SK-N-SH (cell line): ENCODE data around the gene LMBR1L. TPM values are rescaled to one million over a fixed set of nuclear protein-coding genes. Genes with fewer than 3 reads are reported as not detected.

Source experiments
- CTCF ChIA-PET: fragments of 300-600, 350-600 bp; formaldehyde crosslinking; extraction: SDS; loops from one replicate; lab custom pipeline; 2021; lab: Yijun Ruan, JAX
- POLR2A ChIA-PET: fragments of 350-600 bp; sonication (Branson Sonifier 250); formaldehyde crosslinking; extraction: SDS; loops from one replicate; lab custom pipeline; 2020; ENCODE audit warnings: antibody characterized with exemption, inconsistent platforms; lab: Yijun Ruan, JAX
- DNase-seq: peaks from one replicate; pipeline ENCODE4 v3.0.0; 2012
- H2AFZ ChIP-seq: fragments of 200-600 bp; sonication (generic); 2 replicates; pipeline ENCODE4 v1.8.1; 2016; ENCODE audit warnings: antibody characterized with exemption, mild to moderate bottlenecking, low read depth
- H3F3A ChIP-seq: fragments of 200-600 bp; sonication (generic); replicated peaks from 2 replicates; pipeline ENCODE3; 2016; ENCODE audit warnings: antibody characterized with exemption, mild to moderate bottlenecking; ENCODE audit not compliant: insufficient read depth
- H3K27ac ChIP-seq, 2 experiments: fragments of 200-500 bp in 1 of 2; fragments of 200-600 bp in 1 of 2; sonication (Bioruptor generic) in 1 of 2; sonication (generic), shearing (Covaris generic) in 1 of 2; 2 replicates each; pipeline versions ENCODE4 v1.5.1 to v1.6.1; 2014 to 2016; ENCODE audit warnings: low read depth in 2 of 2, inconsistent platforms in 1 of 2, low read length in 1 of 2, mild to moderate bottlenecking in 1 of 2, mixed read lengths in 1 of 2
- H3K27me3 ChIP-seq: fragments of 200-600 bp; sonication (generic), shearing (Covaris generic); 2 replicates; pipeline ENCODE4 v1.6.1; 2016; ENCODE audit warnings: mixed run types; ENCODE audit not compliant: insufficient read depth
- H3K36me3 ChIP-seq, 2 experiments: fragments of 200-500 bp in 1 of 2; fragments of 200-600 bp in 1 of 2; sonication (Bioruptor generic) in 1 of 2; sonication (generic) in 1 of 2; replicated peaks in 1 of 2; 2 replicates each; pipeline versions ENCODE3 to v1.5.1; 2014 to 2016; ENCODE audit warnings: low read length in 1 of 2, mild to moderate bottlenecking in 1 of 2; ENCODE audit not compliant: insufficient read depth in 2 of 2, control insufficient read depth in 1 of 2
- H3K4me1 ChIP-seq, 2 experiments: fragments of 200-500 bp in 1 of 2; fragments of 200-600 bp in 1 of 2; sonication (Bioruptor generic) in 1 of 2; sonication (generic), shearing (Covaris generic) in 1 of 2; 2 replicates each; pipeline versions ENCODE4 v1.5.1 to v1.6.1; 2014 to 2016; ENCODE audit warnings: low read depth in 1 of 2, low read length in 1 of 2, mixed run types in 1 of 2; ENCODE audit not compliant: insufficient read depth in 2 of 2, control insufficient read depth in 1 of 2
- H3K4me2 ChIP-seq: fragments of 200-600 bp; sonication (generic), shearing (Covaris generic); 2 replicates; pipeline ENCODE4 v1.6.1; 2017; ENCODE audit warnings: mixed run types
- H3K4me3 ChIP-seq, 2 experiments: fragments of 200-500 bp in 1 of 2; fragments of 200-600 bp in 1 of 2; sonication (Bioruptor generic) in 1 of 2; sonication (generic), shearing (Covaris generic) in 1 of 2; 2 replicates each; pipeline versions ENCODE4 v1.5.1 to v1.8.1; 2014 to 2016; ENCODE audit warnings: low read depth in 2 of 2, inconsistent platforms in 1 of 2, low read length in 1 of 2, mild to moderate bottlenecking in 1 of 2, mixed read lengths in 1 of 2, moderate library complexity in 1 of 2
- H3K79me2 ChIP-seq: fragments of 200-600 bp; sonication (generic); 2 replicates; pipeline ENCODE4 v1.8.1; 2017; ENCODE audit warnings: mild to moderate bottlenecking; ENCODE audit not compliant: insufficient read depth
- H3K9ac ChIP-seq: fragments of 200-600 bp; sonication (generic); 2 replicates; pipeline ENCODE4 v1.6.1; 2017; ENCODE audit warnings: mixed run types
- H3K9me2 ChIP-seq: fragments of 200-600 bp; sonication (generic); 2 replicates; pipeline ENCODE4 v1.6.1; 2017; ENCODE audit warnings: mixed run types
- H3K9me3 ChIP-seq: fragments of 200-600 bp; sonication (generic); 2 replicates; pipeline ENCODE4 v1.6.1; 2017; ENCODE audit warnings: mixed run types, mild to moderate bottlenecking, moderate library complexity
- H4K20me1 ChIP-seq: fragments of 200-600 bp; sonication (generic); 2 replicates; pipeline ENCODE4 v1.6.1; 2017; ENCODE audit warnings: mild to moderate bottlenecking, mixed run types; ENCODE audit not compliant: insufficient read depth
- CHD2 ChIP-seq: fragments of 150-350 bp; IDR thresholded peaks from 2 replicates; pipeline ENCODE4 v1.6.1; 2018; ENCODE audit warnings: low read length; ENCODE audit not compliant: partially characterized antibody
- EP300 ChIP-seq, 2 experiments: IDR thresholded peaks; 2 replicates each; pipeline versions ENCODE4 v1.4.0 to v1.6.1; 2012; ENCODE audit warnings: borderline replicate concordance in 1 of 2, low read depth in 1 of 2, low read length in 1 of 2
- FOSL2 ChIP-seq: IDR thresholded peaks from 2 replicates; pipeline ENCODE4 v1.4.0; 2012; ENCODE audit warnings: low read depth, mild to moderate bottlenecking, moderate library complexity, borderline replicate concordance
- FOXJ3 ChIP-seq: sonication (generic); formaldehyde crosslinking; IDR thresholded peaks from 2 replicates; pipeline ENCODE4 v1.5.1; 2020; ENCODE audit warnings: mild to moderate bottlenecking, missing genetic modification reagents
- FOXM1 ChIP-seq: IDR thresholded peaks from 2 replicates; pipeline ENCODE4 v1.4.0; 2012; ENCODE audit warnings: low read depth, mild to moderate bottlenecking
- GABPA ChIP-seq: IDR thresholded peaks from 2 replicates; pipeline ENCODE4 v1.4.0; 2012; ENCODE audit warnings: low read depth, mild to moderate bottlenecking
- GATA2 ChIP-seq: sonication (generic); formaldehyde crosslinking; IDR thresholded peaks from 2 replicates; pipeline ENCODE4 v1.5.0; 2020; ENCODE audit warnings: mild to moderate bottlenecking, missing genetic modification reagents
- JUND ChIP-seq: IDR thresholded peaks from 2 replicates; pipeline ENCODE4 v1.4.0; 2012
- MEF2A ChIP-seq: IDR thresholded peaks from 2 replicates; pipeline ENCODE4 v1.4.0; 2012; ENCODE audit warnings: low read depth, borderline replicate concordance
- MXI1 ChIP-seq: IDR thresholded peaks from 2 replicates; pipeline ENCODE4 v1.6.1; 2012; ENCODE audit warnings: mild to moderate bottlenecking, low read depth, low read length, improper control_type of control experiment
- NFIC ChIP-seq: IDR thresholded peaks from 2 replicates; pipeline ENCODE4 v1.4.0; 2012; ENCODE audit warnings: borderline replicate concordance
- POLR2AphosphoS5 ChIP-seq: IDR thresholded peaks from 2 replicates; pipeline ENCODE4 v1.6.1; 2012; ENCODE audit warnings: low read depth, low read length
- RCOR1 ChIP-seq: fragments of 150-350 bp; IDR thresholded peaks from 2 replicates; pipeline ENCODE4 v1.6.1; 2017; ENCODE audit warnings: antibody characterized with exemption, low read length
- YY1 ChIP-seq: IDR thresholded peaks from 2 replicates; pipeline ENCODE4 v1.4.0; 2012; ENCODE audit warnings: low read depth, mild to moderate bottlenecking
- WGBS: methylation state at CpG from one replicate; pipeline ENCODE4 v1.1.6; 2017; ENCODE audit warnings: low lambda C conversion rate; 5-methylcytosine and 5-hydroxymethylcytosine counted together
- polyA plus RNA-seq, 3 experiments: library from polyadenylated mRNA; depleted of rRNA; stranded (reverse); fragments of >200 nt; gene quantifications; 2 replicates each; pipeline ENCODE4 v1.2.3, GENCODE V29; 2012
- TF ChIP-seq, protein P1 (sequence below): IDR thresholded peaks from 2 replicates; pipeline ENCODE4 v1.4.0; 2012; ENCODE audit warnings: low read depth, borderline replicate concordance
- TF ChIP-seq, protein P2 (sequence below): IDR thresholded peaks from 2 replicates; pipeline ENCODE4 v1.6.1; 2012; ENCODE audit warnings: mild to moderate bottlenecking, low read depth, low read length, moderate library complexity
- TF ChIP-seq, protein P3 (sequence below): IDR thresholded peaks from 2 replicates; pipeline ENCODE4 v1.4.0; 2012; ENCODE audit warnings: low read depth

Gene LMBR1L
- polyA plus RNA-seq, 1 of the 3 experiments (the other 2 are of a cell fraction), result 61.4 TPM

DNA sequence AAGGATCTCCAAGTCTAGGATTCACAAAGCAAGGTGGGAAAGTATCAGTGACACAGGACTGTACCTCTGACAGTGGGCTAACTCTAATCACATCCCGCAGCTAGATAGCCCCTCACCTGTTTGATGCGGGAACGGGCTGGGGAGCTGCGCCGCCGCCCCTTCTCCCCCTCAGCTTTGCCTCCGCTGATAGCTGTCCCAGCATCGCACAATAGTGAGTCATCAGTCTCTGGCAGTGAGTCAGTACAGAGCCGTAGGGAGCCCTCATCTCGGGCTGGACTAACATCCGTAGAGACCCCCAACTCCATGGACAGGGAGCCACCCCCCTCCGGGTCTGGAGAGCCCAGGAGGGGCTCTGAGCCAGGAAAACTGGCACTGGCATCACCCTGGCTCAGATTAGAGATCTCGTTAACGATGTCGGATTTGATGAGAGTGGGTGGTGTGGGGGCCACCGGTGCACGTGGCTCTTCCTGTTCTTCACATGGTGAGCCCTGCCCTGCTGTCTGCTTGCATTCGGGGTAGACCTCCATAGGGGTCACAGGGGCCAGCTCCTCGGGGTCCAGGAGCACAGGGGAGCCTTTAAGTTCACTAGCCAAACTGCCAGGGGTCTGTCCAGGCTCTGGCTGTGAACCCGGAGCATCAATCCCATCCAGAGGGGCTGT lies 61.0 kb downstream of the LMBR1L start:
- no peaks in the 10 kb centered on the region for H3K9me2 ChIP-seq
- H4K20me1 ChIP-seq, result peaks cover 39% of the 10 kb centered on the region
- H2AFZ ChIP-seq, result no peak overlapping the region
- peaks cover 4% of the 10 kb centered on the region for H3F3A ChIP-seq
- peaks cover 59 to 86% of the 10 kb centered on the region in 2 experiments for H3K36me3 ChIP-seq
- no peaks in the 10 kb centered on the region for H3K9me3 ChIP-seq
- H3K9ac ChIP-seq, result no peak overlapping the region
- no peak overlapping the region for H3K4me3 ChIP-seq
- TF ChIP-seq FOSL2 (peak; percentile 95), YY1 (no peak), NFIC (peak; percentile 25; the same call in 1 of the 2 replicates), JUND (peak; percentile 87)
- TF ChIP-seq, all 33 proteins: peak for 3
- Histone ChIP-seq H3K27me3 (no peaks in the 10 kb centered on the region), H3K4me1 (peaks cover 0 to 7% of the 10 kb centered on the region in 2 experiments; a peak in 2 of 4 replicates), H3K27ac (peak overlapping the region in 1 of 2 experiments; percentile 59; a peak in 2 of 4 replicates), H3K79me2 (peaks cover 27% of the 10 kb centered on the region), H3K4me2 (peak overlapping the region; percentile 42; the same call in 1 of the 2 replicates)
- WGBS, result 51% methylated on average over 15 of the region's 20 CpGs
- no peak for DNase-seq
- CTCF ChIA-PET, result interaction anchor here (1.4 to 3.7 kb wide), 3 partner anchors 12 to 293 kb away, joined by 4 to 15 read pairs (median 6); no protein-coding TSS in a partner anchor
- POLR2A ChIA-PET, result no interaction called here

DNA sequence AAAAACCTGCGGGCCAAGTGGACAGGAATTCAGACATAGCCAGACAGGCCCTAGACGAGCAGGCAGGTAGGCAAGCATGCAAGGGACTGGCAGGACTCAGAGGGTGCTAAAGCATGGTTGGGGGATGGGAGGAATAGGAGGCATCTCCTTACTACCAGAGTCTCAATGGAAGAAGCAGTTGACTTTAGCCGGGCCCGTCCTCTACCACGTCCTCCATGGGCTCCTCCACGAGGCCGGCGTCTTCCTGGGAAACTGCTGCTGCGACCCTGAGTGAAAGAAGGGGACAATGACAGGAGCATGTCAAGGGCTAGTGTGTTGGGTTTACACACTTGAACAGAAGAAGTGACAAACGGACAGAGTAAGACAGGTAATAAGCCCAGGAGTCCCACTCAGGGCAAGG lies 61.7 kb downstream of the LMBR1L start:
- Histone ChIP-seq H3K27me3 (no peaks in the 10 kb centered on the region), H3K79me2 (peaks cover 19% of the 10 kb centered on the region), H3K4me1 (peaks cover 0 to 7% of the 10 kb centered on the region in 2 experiments; a peak in 2 of 4 replicates), H4K20me1 (peaks cover 32% of the 10 kb centered on the region), H3K4me3 (no peak overlapping the region), H3K9ac (no peak overlapping the region), H3K36me3 (peaks cover 58 to 86% of the 10 kb centered on the region in 2 experiments), H3K4me2 (no peak overlapping the region), H3K9me3 (no peaks in the 10 kb centered on the region), H3K9me2 (no peaks in the 10 kb centered on the region), H2AFZ (no peak overlapping the region), H3K27ac (peak overlapping the region in 1 of 2 experiments; percentile 59; a peak in 1 of 4 replicates), H3F3A (peaks cover 4% of the 10 kb centered on the region)
- ChIA-PET CTCF (interaction anchor here (1.5 to 3.7 kb wide), 4 partner anchors 10 to 29 kb away, joined by 5 to 15 read pairs (median 6); no protein-coding TSS in a partner anchor), POLR2A (no interaction called here)
- DNase-seq, result no peak
- TF ChIP-seq, protein P1, sequence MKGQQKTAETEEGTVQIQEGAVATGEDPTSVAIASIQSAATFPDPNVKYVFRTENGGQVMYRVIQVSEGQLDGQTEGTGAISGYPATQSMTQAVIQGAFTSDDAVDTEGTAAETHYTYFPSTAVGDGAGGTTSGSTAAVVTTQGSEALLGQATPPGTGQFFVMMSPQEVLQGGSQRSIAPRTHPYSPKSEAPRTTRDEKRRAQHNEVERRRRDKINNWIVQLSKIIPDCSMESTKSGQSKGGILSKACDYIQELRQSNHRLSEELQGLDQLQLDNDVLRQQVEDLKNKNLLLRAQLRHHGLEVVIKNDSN, result no peak
- TF ChIP-seq FOXJ3 (CRISPR knock-in tag) (no peak), RCOR1 (no peak), NFIC (no peak), EP300 (IDR thresholded peaks at IDR 0.05; ENCODE audit: borderline replicate concordance in 1 of 2, low read depth in 1 of 2, low read length in 1 of 2) (no peak), JUND (no peak), FOXM1 (no peak), GABPA (no peak), CHD2 (no peak), MEF2A (no peak), POLR2AphosphoS5 (no peak), MXI1 (no peak), GATA2 (CRISPR knock-in tag) (no peak)
- TF ChIP-seq, protein P2, sequence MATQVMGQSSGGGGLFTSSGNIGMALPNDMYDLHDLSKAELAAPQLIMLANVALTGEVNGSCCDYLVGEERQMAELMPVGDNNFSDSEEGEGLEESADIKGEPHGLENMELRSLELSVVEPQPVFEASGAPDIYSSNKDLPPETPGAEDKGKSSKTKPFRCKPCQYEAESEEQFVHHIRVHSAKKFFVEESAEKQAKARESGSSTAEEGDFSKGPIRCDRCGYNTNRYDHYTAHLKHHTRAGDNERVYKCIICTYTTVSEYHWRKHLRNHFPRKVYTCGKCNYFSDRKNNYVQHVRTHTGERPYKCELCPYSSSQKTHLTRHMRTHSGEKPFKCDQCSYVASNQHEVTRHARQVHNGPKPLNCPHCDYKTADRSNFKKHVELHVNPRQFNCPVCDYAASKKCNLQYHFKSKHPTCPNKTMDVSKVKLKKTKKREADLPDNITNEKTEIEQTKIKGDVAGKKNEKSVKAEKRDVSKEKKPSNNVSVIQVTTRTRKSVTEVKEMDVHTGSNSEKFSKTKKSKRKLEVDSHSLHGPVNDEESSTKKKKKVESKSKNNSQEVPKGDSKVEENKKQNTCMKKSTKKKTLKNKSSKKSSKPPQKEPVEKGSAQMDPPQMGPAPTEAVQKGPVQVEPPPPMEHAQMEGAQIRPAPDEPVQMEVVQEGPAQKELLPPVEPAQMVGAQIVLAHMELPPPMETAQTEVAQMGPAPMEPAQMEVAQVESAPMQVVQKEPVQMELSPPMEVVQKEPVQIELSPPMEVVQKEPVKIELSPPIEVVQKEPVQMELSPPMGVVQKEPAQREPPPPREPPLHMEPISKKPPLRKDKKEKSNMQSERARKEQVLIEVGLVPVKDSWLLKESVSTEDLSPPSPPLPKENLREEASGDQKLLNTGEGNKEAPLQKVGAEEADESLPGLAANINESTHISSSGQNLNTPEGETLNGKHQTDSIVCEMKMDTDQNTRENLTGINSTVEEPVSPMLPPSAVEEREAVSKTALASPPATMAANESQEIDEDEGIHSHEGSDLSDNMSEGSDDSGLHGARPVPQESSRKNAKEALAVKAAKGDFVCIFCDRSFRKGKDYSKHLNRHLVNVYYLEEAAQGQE, result no peak
- TF ChIP-seq, protein P3, sequence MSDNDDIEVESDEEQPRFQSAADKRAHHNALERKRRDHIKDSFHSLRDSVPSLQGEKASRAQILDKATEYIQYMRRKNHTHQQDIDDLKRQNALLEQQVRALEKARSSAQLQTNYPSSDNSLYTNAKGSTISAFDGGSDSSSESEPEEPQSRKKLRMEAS, result no peak
- 89% methylated on average over 10 of the region's 10 CpGs for WGBS
